ENCODE measurements around the gene PRRT1. TPM values are rescaled to one million over a fixed set of nuclear protein-coding genes. Genes with fewer than 3 reads are reported as not detected.

PRRT1 gene
- under 1 TPM; 0.72 to 0.90 TPM for total RNA-seq

DNA sequence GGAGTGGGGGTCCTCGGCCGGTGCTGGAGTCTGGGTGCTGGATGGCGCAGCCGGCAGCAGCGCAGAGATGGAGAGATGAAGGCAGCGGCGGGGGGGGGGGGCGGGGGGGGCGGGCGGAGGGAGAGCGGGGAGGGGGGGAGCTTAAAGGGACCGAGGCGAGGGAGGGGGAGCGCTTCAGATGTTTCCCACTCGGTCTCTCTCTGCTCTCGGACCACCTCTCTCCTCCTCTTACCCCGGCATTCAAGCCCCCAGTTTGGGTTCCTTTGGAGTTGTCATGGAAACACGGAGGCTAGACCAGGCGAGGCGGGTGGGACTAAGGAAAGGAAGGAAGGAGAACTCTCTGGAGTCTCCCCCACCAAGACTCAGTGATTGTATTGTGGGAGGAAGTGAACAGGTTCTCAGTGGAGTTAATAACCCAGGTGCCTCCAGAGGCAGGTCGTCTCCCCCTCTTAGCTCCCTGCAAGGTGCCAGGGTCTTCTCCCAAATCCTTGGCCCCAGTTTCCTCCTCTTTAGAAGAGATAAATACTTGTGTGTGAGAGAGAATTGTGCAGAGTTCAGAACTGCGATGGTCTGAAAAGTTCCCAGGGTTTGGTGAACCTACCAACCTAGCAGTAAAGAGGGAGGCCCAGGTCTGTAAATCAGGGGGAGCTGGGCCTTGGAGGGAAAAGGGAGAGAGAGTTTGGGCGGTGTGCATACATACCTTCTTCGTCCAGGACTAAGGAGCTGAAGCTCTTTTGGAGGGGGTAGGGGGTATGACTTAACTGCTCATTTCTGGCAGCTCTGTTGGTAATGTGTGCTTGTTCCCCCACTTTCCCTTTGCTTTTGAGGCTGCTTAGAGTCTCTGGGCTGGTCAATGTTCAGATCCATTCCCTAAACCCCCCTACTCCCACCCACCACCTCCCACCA, at the start of gene PRRT1:
Gene PRRT1, minus strand, starts transcription at position 77 of the 906 bp plus-strand sequence. CDS start 112 bp downstream, outside the sequence.
- Histone ChIP-seq H3K36me3 (no peaks in the 10 kb centered on the region), H3K4me1 (peaks cover 4% of the 10 kb centered on the region), H3K27me3 (no peaks in the 10 kb centered on the region), H3K9me3 (no peaks in the 10 kb centered on the region), H3K27ac (no peak within 1 kb of the TSS), H3K4me3 (peak within 1 kb of the TSS; percentile 17), H3K9ac (ENCODE audit: low read depth in 2 of 2, low read length in 2 of 2) (peak within 1 kb of the TSS; percentile 68 to 98)
- DNase-seq = no peak
- intact Hi-C loops (cut with DNase I) = no loop called here
- no peak for TF ChIP-seq CTCF (IDR thresholded peaks at IDR 0.05)

GRCh38 chr6:32200711-32201475, 49.2 kb upstream of the PRRT1 start:
- H3K4me3 ChIP-seq = no peak overlapping the region
- H3K27ac ChIP-seq = no peak overlapping the region
- no peak overlapping the region for H3K9ac ChIP-seq (ENCODE audit: low read depth in 2 of 2, low read length in 2 of 2)
- no peaks in the 10 kb centered on the region for H3K36me3 ChIP-seq
- intact Hi-C loops (cut with DNase I) = no loop called here
- no peaks in the 10 kb centered on the region for H3K9me3 ChIP-seq
- no peak for DNase-seq
- no peak for TF ChIP-seq CTCF (IDR thresholded peaks at IDR 0.05)
- H3K4me1 ChIP-seq = no peaks in the 10 kb centered on the region
- H3K27me3 ChIP-seq = no peaks in the 10 kb centered on the region

- no peaks in the 10 kb centered on the region for H3K9me3 ChIP-seq
- no peak for DNase-seq
- peaks cover 2% of the 10 kb centered on the region for H3K4me1 ChIP-seq
- no peak for TF ChIP-seq CTCF (IDR thresholded peaks at IDR 0.05)
- intact Hi-C loops (cut with DNase I) = no loop called here
- no peaks in the 10 kb centered on the region for H3K27me3 ChIP-seq
- H3K4me3 ChIP-seq = no peak overlapping the region
- H3K9ac ChIP-seq (ENCODE audit: low read depth in 2 of 2, low read length in 2 of 2) = no peak overlapping the region
- H3K36me3 ChIP-seq = no peaks in the 10 kb centered on the region
- H3K27ac ChIP-seq = no peak overlapping the region
Observed at GRCh38 chr6:32198866-32199265, 47.1 kb upstream of the PRRT1 start.

DNA sequence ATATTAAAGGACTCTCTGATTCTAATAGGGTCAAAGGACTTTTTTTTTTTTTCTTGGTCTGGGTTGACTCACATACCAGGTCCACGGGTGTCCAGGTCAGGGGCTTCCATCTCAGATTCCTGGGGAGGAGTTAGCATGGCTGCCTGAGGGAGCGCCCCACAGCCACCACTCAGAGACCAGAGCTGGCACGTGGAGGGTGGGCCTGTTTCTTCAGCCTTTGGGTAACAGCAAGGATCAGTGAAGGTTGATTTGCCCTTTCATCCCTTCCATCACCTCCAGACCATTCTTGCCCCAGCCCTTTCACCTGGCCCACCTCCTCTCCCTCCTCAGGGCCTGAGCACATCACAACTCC, 46.6 kb upstream of the PRRT1 start:
- no peaks in the 10 kb centered on the region for H3K36me3 ChIP-seq
- no peak overlapping the region for H3K4me3 ChIP-seq
- TF ChIP-seq CTCF (IDR thresholded peaks at IDR 0.05) = no peak
- no peaks in the 10 kb centered on the region for H3K27me3 ChIP-seq
- no peak overlapping the region for H3K9ac ChIP-seq (ENCODE audit: low read depth in 2 of 2, low read length in 2 of 2)
- intact Hi-C loops (cut with DNase I) = no loop called here
- H3K9me3 ChIP-seq = no peaks in the 10 kb centered on the region
- DNase-seq = no peak
- H3K4me1 ChIP-seq = peaks cover 2% of the 10 kb centered on the region
- H3K27ac ChIP-seq = no peak overlapping the region

DNA sequence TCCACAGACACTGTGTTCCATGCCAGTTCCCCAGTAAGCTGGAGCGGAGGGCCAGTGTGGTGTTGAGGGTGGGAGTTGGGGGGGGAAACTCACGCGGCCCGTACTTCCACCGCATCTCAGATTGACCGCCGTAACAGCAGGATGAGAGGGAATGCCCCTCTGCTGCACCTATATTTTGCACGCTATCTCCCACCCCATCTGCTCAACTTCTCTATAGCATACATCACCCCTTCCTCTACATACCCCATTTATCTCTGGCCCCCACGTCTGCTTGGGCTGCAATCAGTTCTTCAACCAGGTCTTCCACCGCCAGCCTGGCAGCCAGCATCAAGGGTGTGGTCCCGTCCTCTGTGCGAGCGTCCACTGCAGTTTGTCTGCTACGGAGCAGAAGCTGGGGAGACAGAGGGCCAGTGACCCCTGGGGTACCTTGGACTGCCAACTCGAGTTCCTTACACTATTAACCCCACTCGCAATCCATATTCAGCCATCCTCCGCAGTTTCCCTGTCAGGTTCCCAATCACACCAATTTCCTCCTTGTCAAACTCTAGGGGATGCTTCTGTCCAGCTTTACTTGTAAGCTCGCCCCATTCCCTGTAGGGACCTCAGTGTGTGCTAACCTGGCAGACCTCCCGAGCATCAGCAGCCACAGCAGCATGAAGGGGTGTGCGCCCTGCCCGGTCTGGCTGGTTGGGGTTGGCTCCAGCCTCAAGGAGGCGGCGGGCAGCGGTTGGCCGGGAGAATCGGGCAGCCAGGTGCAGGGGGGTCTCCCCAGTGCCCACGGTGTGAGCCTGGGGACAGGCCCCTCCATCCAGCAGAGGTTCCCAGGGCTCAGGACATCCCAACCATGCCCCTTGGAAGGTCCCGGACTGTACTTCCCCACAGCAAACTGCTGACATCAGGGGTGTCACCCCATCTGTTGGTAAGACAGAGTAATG, 45.2 kb upstream of the PRRT1 start:
- no peak for TF ChIP-seq CTCF (IDR thresholded peaks at IDR 0.05)
- H3K36me3 ChIP-seq = no peaks in the 10 kb centered on the region
- DNase-seq = peak; percentile 47
- peak overlapping the region; percentile 99 for H3K27ac ChIP-seq
- H3K4me3 ChIP-seq = peak overlapping the region; percentile 58
- H3K4me1 ChIP-seq = peaks cover 2% of the 10 kb centered on the region
- no peaks in the 10 kb centered on the region for H3K27me3 ChIP-seq
- H3K9ac ChIP-seq (ENCODE audit: low read depth in 2 of 2, low read length in 2 of 2) = peak overlapping the region; percentile 99 to 100
- intact Hi-C loops (cut with DNase I) = no loop called here
- H3K9me3 ChIP-seq = no peaks in the 10 kb centered on the region

Measured in colonic mucosa (tissue), 4 donors.